ENCODE data around the gene PYGO2.
"Not testable (repeated sequence)": the region's sequence is repeated elsewhere in the genome, so short reads cannot be mapped to it uniquely, and the experiment has no call there.

PYGO2 gene

DNA sequence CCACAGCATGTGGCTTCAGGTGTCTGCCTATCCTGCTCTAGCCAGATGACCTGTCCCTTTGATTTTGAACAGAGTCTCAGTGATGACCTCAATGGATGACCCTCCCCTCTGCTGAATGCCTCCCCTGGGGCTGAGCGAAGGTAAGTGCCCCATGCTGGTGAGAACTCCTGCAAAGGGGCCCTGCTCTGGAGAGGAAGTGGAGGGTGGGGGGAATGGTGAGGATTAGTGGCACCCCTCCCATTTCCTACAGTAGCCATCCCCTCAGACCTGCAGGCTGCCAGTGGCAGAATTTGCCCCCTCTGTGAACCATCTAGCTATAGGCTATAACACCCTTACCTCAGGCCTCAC lies 21.4 kb downstream of the PYGO2 start:
- DNase-seq, result no peak

DNA sequence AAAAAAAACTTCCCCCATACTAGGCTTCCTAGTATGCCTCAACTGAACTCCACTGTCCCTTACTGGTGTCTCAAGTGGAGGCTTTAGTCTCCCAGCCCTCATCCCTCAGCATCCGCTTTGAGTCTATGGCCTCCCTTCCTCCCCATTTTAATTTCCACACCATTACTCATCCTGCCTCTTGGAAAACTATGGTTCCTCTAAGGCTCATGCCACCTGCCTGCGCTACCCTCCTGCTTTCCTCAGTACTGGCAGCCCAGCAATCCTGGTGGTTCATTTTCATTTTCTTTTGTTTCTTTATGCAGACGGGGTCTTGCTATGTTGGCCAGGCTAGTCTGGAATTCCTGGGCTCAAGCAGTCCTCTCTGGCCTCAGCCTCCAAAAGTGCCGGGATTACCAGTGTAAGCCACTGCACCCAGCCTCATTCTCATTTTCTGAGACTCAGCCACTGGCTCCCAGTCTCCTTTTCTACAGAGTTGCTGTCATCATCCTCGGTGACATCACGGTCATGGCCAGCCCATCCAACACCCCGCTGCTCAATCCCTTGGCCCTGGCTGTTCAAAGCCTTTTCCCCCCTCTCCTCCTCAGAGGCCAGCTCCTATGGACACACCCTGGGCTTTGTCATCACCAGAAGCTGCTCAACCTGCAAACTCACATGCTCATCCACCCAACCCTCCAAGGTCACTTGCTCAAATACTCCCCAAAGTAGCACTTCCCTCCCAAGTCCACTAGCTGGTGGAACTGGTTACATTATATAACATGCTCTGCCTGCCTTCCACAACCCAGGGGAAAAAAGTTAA lies 22.8 kb downstream of the PYGO2 start:
- DNase-seq, result no peak

DNA sequence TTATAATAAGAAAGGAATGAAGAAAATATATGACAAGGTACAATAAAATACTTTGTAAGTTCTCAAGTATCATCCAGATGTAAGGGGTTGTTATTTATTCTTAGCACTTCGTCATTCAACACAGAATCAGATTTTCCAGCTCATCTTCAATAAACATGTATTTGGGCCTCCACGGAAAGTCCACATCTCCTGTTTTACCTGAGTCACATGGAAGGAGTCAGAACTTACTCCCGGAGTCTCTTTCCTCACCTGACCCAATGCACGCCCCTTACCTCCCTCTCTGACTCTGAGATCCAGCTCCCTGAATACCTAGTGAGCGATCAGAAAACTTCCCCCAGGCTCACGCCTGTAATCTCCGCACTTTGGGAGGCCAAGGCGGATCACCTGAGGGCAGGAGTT lies 23.6 kb downstream of the PYGO2 start:
- no peak for DNase-seq

DNA sequence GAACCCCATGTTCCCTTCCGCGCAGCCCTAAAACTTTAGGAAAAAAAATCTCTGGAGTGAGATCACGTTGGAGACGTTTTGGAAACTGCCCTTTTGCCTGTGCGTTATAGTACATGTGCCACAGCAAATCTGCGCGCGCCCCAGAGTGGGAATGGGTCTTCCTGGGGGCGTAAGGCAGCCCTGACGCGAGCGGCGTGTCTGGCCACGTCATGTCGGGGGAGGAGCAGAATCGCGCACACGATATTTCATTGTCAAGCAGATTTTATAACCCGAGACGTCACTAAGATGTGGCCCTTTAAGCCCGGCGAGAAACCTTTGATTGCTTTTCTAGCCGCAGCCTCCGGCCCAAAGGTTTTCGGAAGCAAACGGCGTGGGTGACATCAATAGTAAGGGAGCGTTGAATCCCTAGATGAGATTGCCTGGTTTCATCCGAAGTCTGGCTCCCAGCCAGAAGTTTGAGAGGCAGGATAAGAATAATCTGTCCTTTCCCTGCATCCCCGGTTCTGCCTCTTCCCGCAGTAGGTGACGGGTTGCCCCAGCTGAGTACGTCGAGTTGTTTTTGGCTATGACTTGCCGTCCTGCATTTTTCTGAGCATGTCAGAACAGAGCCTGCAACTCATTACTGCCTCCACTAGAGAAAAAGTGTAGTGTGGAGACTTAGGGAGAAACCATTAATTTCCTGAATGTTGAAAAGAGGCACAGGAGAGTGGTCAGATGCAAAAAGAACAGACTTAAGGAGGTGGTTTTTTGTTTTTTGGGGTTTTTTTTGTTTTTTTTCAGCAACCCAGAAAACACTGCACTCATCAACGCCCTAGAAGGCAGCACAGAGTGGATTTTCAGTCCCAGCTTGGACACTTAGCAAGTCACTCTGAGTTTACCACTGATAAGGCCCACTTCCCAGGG lies 24.2 kb downstream of the PYGO2 start:
- DNase-seq, result peak; percentile 95

DNA sequence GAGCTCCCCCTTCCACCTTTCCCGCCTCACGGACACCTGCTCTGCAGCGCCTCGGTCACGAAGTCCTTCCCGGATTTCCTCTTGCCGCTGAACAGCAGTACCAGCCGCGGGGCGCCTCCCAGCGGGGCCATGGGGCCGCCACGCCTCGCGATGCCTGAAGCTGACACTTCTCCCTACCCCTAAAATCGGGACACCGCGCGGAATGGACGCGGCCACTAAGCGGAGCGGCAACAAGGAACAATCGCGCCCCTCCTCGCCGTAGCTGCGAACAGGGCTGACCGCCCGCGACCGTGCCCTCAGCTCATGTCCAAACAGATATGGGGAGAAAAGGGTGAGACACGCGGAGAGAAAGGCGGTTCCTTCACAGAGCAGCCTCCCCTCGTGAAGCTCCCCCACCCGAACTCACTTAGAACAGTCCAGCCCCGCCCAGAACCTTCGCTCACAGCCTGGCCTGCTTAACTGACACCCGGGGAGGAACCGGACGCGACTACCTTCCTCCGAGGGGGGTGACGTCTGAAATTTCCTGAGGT lies 25.0 kb downstream of the PYGO2 start, which contains the start of gene PMVK:
TSS of gene PMVK (minus strand) at position 165 of the 530 bp plus-strand sequence. CDS start at position 131, 34 bp downstream.
- DNase-seq, result peak; percentile 97

DNA sequence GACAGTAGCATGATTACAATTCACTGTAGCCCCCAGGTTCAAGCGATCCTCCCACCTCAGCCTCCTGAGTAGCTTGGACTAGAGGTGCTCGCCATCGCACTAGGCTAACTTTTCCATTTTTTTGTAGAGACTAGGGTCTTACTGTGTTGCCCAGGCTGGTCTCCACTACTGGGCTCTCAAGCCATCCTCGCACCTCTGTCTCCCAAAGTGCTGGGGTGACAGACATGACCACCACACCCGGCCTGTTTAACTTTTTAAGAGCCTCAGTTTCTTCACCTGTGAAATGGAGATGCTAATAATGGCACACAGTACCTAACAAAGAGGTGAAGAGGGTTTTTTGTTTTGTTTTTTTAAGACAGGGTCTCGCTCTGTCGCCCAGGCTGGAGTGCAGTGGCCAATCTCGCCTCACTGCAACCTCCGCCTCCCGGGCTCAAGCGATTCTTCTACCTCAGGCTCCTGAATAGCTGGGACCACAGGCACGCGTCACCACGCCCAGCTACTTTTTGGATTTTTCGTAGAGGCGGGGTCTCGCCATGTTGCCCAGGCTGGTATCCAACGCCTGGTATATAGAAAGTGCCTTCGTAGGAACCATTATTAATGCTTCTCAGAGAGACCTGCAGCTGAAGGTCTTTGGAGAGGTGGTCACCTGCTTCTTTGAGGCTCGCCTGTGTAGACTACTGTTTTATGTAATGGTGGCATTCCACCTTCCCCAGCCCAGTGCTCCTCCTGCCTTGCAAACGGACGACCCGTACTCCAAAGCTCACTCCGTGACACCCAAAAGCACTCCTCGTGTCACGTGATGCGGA lies 25.6 kb downstream of the PYGO2 start:
- no peak for DNase-seq

- no peak for DNase-seq
Measured at GRCh38 chr1:154934358-154934948, 27.1 kb downstream of the PYGO2 start.

DNA sequence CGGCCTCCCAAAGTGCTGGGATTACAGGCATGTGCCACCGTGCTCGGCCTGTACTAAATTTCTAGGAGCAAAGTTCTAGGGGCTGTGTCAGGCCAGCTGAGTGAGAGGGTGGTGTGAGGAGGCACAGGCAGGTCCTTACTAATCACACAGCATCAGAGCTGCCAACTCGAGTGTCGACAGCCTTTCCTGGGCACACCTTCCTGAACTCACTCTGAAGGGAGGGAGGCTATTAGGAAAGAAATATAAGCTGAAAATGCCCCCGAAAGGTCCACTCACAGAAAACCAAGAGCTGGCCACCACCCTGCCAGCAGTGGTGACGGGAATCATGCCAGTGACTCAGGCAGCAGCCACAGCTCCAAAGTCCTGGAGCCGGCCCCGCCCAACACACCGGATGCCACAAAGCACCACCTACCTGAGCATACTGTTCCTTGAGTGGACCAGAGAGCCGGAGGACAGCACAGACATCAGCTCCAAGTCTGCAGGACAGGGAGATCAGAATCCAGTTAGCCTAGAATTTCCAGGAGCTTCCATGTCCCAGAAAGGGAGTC lies 29.6 kb downstream of the PYGO2 start:
- DNase-seq, result no peak

DNA sequence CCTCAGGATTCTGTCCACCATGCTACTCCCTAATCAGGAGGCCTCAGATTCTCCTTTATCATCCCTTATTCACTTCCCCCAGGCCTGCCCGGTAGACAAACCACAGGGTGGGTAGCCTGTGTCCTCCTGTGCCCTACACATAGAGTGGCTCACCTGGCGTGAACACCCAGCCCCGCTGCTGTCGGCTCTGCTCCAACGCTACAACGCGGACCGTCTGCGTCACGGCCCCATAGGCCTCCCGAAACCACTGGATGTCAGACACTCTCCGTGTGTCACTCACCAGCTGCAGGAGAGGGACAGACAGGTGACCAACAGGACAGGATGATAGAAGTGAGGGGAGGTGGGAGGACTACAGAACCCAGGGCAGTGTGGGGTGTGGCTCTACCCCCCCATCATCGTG lies 35.4 kb downstream of the PYGO2 start:
- DNase-seq, result no peak

DNA sequence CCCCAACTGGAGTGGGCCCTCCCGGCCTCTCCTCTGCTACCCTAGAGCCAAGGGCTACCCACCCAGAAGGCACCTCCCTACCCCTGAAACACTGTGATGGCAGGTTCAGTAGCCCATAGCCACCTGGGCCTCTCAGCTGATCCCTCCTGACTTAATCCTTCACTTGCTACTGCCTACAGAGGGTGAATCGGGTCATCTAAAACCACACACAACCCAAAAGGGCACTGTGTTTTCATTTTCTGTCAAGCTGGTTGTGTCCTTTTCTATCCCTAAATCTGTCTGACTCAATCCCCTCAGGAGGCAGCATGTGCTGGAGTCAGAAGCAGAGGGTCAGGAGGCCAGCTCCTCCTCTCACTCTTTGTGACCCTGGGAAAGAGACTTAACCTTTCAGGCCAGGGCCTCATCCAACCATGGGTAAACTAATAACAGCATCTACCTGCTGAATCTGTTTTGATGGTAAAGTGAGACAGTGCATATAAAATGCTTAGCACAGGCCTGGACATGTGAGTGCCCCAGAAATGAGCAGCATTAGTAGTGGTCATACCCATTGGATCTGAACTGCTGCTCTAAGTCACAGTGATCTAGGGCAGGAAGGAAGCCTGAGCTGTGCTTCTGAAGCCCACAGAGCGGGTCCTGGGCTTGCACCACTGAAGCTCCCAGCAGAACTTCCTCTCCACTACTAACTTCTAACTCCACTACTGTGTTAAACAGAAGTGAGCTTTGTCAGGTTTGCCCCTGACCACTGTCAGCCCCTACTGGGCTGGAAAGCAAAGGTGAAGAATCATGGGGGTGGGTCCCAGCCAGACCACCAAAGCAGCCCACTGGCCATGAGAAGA lies 36.0 kb downstream of the PYGO2 start:
- no peak for DNase-seq

GRCh38 chr1:154923695-154924094 lies 37.9 kb downstream of the PYGO2 start:
- no peak for DNase-seq

DNA sequence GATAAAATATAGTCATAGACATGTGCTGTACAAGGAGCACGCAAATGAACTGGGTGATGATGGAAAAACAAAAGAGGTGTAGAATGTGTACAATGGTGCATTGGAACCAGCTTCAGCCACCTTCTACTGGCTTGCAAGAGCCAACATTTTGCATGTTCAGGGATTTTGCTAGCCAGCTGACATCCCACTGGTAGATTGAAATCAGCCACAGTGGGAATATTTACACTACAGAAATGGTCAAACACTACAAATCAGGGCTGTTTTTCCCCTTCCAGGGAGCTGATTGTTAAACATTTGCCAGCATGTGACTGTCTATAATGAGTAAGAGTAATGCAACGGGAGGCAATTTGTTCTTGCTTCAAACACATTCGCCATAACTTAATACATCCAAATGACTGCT lies 48.3 kb downstream of the PYGO2 start:
- no peak for DNase-seq

DNA sequence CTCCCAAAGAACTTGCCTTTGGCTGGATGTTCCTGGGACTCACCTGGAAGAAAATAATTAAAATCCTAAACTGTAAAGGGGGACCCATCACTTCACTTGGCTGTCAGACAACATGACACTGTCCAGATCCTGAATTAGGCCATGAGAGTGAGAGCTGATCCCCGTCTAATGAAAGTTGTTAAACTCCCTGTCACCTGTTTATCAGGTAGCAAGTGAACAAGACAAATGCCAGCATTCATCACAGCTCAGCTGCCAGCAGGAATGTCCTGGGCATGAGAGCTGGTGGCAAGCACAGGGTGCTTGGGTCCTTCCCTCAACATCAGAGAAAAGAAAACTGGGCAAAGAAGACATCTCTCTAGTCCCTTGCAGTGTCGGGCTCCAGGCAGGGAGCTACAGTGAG lies 48.8 kb downstream of the PYGO2 start:
- no peak for DNase-seq

GRCh38 chr1:154911691-154912550 lies 49.7 kb downstream of the PYGO2 start:
- DNase-seq, result no peak

- no peak for DNase-seq
Measured at GRCh38 chr1:154910851-154911250, 50.7 kb downstream of the PYGO2 start.

DNA sequence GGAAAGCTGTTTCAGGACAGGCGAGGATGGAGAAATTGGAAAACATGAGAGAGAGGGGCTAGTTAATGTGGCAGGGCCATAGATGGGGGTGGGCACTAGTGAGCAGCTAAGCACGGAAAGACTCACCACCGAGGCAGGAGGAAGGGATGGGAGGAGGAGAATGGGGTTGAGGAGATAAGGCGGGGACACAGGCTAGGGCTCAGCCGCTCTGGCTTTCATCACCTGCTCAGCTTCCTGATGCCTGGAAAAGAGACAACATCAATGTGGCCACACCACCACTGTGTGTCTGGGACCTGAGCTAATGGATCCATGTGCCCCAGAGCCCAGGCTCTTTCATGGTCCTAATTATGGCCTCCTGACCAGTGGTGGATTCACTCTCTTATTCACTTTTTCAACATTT lies 52.6 kb downstream of the PYGO2 start:
- no peak for DNase-seq

- not testable (repeated sequence) for DNase-seq
Measured at GRCh38 chr1:154908129-154908528, 53.5 kb downstream of the PYGO2 start.
